A549 (cell line): ENCODE measurements around the gene HINT2. TPM values are rescaled to one million over a fixed set of nuclear protein-coding genes. Genes with fewer than 3 reads are reported as not detected.

Experiments used
- ATAC-seq, 2 experiments: fragments of 200-7000 bp in 1 of 2; fragments of >200 bp in 1 of 2; cut with Nextera tagmentation in 1 of 2; cut with Tn5 transposase in 1 of 2; 3 replicates each; pipeline versions ENCODE4 v1.8.0 to v1.9.1; 2018 to 2020; ENCODE audit warnings: mild to moderate bottlenecking in 1 of 2, moderate library complexity in 1 of 2
- CTCF ChIA-PET: fragments of 300-600 bp; sonication (Branson Sonifier 250); formaldehyde crosslinking; extraction: SDS; loops from one replicate; lab custom pipeline; 2021; ENCODE audit warnings: antibody characterized with exemption, inconsistent platforms; lab: Yijun Ruan, JAX
- POLR2A ChIA-PET: fragments of 350-600 bp; formaldehyde crosslinking; extraction: SDS; loops from one replicate; lab custom pipeline; 2021; ENCODE audit warnings: antibody characterized with exemption, inconsistent platforms; lab: Yijun Ruan, JAX
- DNase-seq, 2 experiments: peaks; one replicate each; pipeline versions ENCODE4 v3.0.0 to v3.0.0-alpha.2; 2011 to 2016; ENCODE audit warnings: low read depth in 1 of 2, low spot score in 1 of 2
- FAIRE-seq: peaks from 2 replicates; lab custom pipeline; 2011; peaks lifted over from hg19 to GRCh38; lab: Jason Lieb, UNC
- H3K27ac ChIP-seq, 2 experiments: fragments of >200 bp; sonication (Bioruptor Twin); formaldehyde crosslinking; 3 replicates each; pipeline ENCODE4 v1.5.1; 2016 to 2017
- H3K4me1 ChIP-seq: fragments of >200 bp; sonication (Bioruptor Twin); formaldehyde crosslinking; 3 replicates; pipeline ENCODE4 v1.6.1; 2016
- H3K4me2 ChIP-seq: fragments of >200 bp; sonication (Bioruptor Twin); formaldehyde crosslinking; 3 replicates; pipeline ENCODE4 v1.6.1; 2016
- H3K4me3 ChIP-seq: fragments of >200 bp; sonication (Bioruptor Twin); formaldehyde crosslinking; 3 replicates; pipeline ENCODE4 v1.5.1; 2016
- H3K9me3 ChIP-seq: fragments of >200 bp; sonication (Bioruptor Twin); formaldehyde crosslinking; 3 replicates; pipeline ENCODE4 v1.6.1; 2016
- BCL3 ChIP-seq: fragments of >200 bp; sonication (Bioruptor Twin); formaldehyde crosslinking; IDR thresholded peaks from 3 replicates; pipeline ENCODE4 v1.6.1; 2016
- E2F6 ChIP-seq: IDR thresholded peaks from 2 replicates; pipeline ENCODE4 v1.6.1; 2012; ENCODE audit warnings: low read depth, borderline replicate concordance
- HOXB13 ChIP-seq: fragments of 250-450 bp; sonication (Bioruptor Pico); IDR thresholded peaks from 2 replicates; pipeline ENCODE4 v1.5.0; 2020; ENCODE audit warnings: low read depth, mild to moderate bottlenecking, moderate library complexity
- HOXB5 ChIP-seq: fragments of 250-450 bp; sonication (Bioruptor Pico); IDR thresholded peaks from 2 replicates; pipeline ENCODE4 v1.5.0; 2020; ENCODE audit warnings: mild to moderate bottlenecking, moderate library complexity
- MAFK ChIP-seq: fragments of 450-650 bp; IDR thresholded peaks from 2 replicates; pipeline ENCODE4 v1.6.1; 2014; ENCODE audit not compliant: partially characterized antibody
- MAX ChIP-seq: IDR thresholded peaks from 2 replicates; pipeline ENCODE4 v1.6.1; 2012
- MAZ ChIP-seq: fragments of 150-350 bp; IDR thresholded peaks from 2 replicates; pipeline ENCODE4 v1.6.1; 2014; ENCODE audit warnings: antibody characterized with exemption, low read depth, low read length, borderline replicate concordance
- RAD21 ChIP-seq, 2 experiments: fragments of >200 bp in 1 of 2; sonication (Bioruptor Twin) in 1 of 2; formaldehyde crosslinking in 1 of 2; IDR thresholded peaks in 1 of 2; conservative IDR thresholded peaks in 1 of 2; 2 replicates in 1 of 2; 3 replicates in 1 of 2; pipeline ENCODE4 v1.6.1; 2012 to 2018; ENCODE audit warnings: inconsistent platforms in 1 of 2
- RCOR1 ChIP-seq: fragments of 150-350 bp; IDR thresholded peaks from 2 replicates; pipeline ENCODE4 v1.6.1; 2014; ENCODE audit warnings: antibody characterized with exemption, low read length, low read depth
- SMC3 ChIP-seq: fragments of >200 bp; sonication (Bioruptor Twin); formaldehyde crosslinking; IDR thresholded peaks from 3 replicates; pipeline ENCODE4 v1.6.1; 2018; ENCODE audit warnings: inconsistent platforms
- ZC3H11A ChIP-seq: fragments of 450-650 bp; IDR thresholded peaks from 2 replicates; pipeline ENCODE4 v1.6.1; 2014; ENCODE audit warnings: antibody characterized with exemption, mild to moderate bottlenecking
- ZSCAN20 ChIP-seq: fragments of 250-450 bp; sonication (Bioruptor Pico); IDR thresholded peaks from 2 replicates; pipeline ENCODE4 v1.8.0; 2022; ENCODE audit warnings: mild to moderate bottlenecking, moderate library complexity
- WGBS: methylation state at CpG from one replicate; pipeline ENCODE4 v1.1.6; 2017; ENCODE audit errors: missing lambda C conversion rate; 5-methylcytosine and 5-hydroxymethylcytosine counted together
- polyA plus RNA-seq, 4 experiments: library from polyadenylated mRNA; depleted of rRNA in 3 of 4; stranded (reverse); fragments of >200 nt; fragmentation: RNase III in 1 of 4; extraction: RNeasy Plus Mini Kit Qiagen cat#74134 plus additional on column Dnase treatment in 1 of 4; gene quantifications; 2 replicates in 3 of 4; 3 replicates in 1 of 4; pipeline ENCODE4 v1.2.3, GENCODE V29; 2011 to 2017
- TF ChIP-seq, protein P1 (sequence below): fragments of 250-450 bp; sonication (Bioruptor Pico); IDR thresholded peaks from 2 replicates; pipeline ENCODE4 v1.5.0; 2020; ENCODE audit warnings: low read depth, mild to moderate bottlenecking, moderate library complexity
- TF ChIP-seq, protein P2 (sequence below): fragments of 150-350 bp; IDR thresholded peaks from 2 replicates; pipeline ENCODE4 v1.6.1; 2014; ENCODE audit warnings: low read depth, mild to moderate bottlenecking, low read length

The HINT2 gene
- polyA plus RNA-seq, 2 of the 4 experiments (the other 2 are of a cell fraction) = 46.9 to 69.2 TPM

GRCh38 chr9:35806101-35806500 is 8.7 kb downstream of the HINT2 start:
- Histone ChIP-seq H3K9me3 (no peaks in the 10 kb centered on the region), H3K4me1 (no peaks in the 10 kb centered on the region), H3K27ac (no peak overlapping the region), H3K4me3 (no peak overlapping the region), H3K4me2 (no peak overlapping the region)
- FAIRE-seq (no peak), DNase-seq (no peak), ATAC-seq (no peak)
- TF ChIP-seq, protein P1, sequence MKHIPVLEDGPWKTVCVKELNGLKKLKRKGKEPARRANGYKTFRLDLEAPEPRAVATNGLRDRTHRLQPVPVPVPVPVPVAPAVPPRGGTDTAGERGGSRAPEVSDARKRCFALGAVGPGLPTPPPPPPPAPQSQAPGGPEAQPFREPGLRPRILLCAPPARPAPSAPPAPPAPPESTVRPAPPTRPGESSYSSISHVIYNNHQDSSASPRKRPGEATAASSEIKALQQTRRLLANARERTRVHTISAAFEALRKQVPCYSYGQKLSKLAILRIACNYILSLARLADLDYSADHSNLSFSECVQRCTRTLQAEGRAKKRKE (CRISPR knock-in tag) = no peak
- no peak for TF ChIP-seq E2F6
- no peak for TF ChIP-seq SMC3
- no peak for TF ChIP-seq ZSCAN20 (CRISPR knock-in tag)
- TF ChIP-seq MAFK = no peak
- ChIA-PET POLR2A (no interaction called here), CTCF (interaction anchor here (0.6 to 9.8 kb wide), 6 partner anchors 9 to 212 kb away, joined by 4 to 91 read pairs (median 6); no protein-coding TSS in a partner anchor)
- WGBS = 97% methylated on average over 8 of the region's 8 CpGs

- ChIA-PET POLR2A (no interaction called here), CTCF (interaction anchor here (1.4 to 9.8 kb wide), 5 partner anchors 10 to 81 kb away, joined by 3 to 91 read pairs (median 5); partner anchors contain the start of gene SPAG8)
- no peak for FAIRE-seq
- Histone ChIP-seq H3K4me1 (peaks cover 17% of the 10 kb centered on the region), H3K27ac (no peak overlapping the region)
- ATAC-seq = no peak
- TF ChIP-seq RAD21 (conservative IDR thresholded peaks at IDR 0.05 in 1 of 2, IDR thresholded peaks at IDR 0.05 in 1 of 2) = no peak
- TF ChIP-seq ZC3H11A = no peak
- no peak for TF ChIP-seq HOXB5 (CRISPR knock-in tag)
- TF ChIP-seq HOXB13 = no peak
- no peak for TF ChIP-seq BCL3
- TF ChIP-seq, all 56 proteins: peak for 0
- no peak overlapping the region for H3K4me3 ChIP-seq
- H3K4me2 ChIP-seq = no peak overlapping the region
- 94% methylated on average over 13 of the region's 13 CpGs for WGBS
- no peaks in the 10 kb centered on the region for H3K9me3 ChIP-seq
- no peak for DNase-seq
These were observed 13.3 kb downstream of the HINT2 start for GRCh38 chr9:35801328-35802128.

DNA sequence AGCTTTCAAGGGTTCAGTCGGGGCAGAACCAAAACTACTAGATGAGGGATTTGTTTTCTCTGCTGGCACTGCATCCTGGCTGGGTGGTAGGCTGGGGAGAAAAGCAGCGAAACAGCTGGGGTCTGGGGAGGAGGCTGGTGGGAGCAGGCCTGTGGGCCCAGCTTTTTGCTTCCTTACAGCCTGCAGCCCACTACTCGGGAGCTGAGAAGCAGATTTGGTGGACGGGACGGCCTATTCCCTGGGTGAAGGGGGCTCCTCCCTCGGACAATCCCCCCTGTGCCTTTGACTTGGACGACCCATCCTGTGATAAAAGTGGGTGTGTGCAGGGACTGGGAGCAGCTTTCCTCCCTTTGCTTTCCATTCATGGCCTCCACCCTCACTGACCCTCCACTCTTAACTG is 14.3 kb downstream of the HINT2 start:
- TF ChIP-seq, protein P2, sequence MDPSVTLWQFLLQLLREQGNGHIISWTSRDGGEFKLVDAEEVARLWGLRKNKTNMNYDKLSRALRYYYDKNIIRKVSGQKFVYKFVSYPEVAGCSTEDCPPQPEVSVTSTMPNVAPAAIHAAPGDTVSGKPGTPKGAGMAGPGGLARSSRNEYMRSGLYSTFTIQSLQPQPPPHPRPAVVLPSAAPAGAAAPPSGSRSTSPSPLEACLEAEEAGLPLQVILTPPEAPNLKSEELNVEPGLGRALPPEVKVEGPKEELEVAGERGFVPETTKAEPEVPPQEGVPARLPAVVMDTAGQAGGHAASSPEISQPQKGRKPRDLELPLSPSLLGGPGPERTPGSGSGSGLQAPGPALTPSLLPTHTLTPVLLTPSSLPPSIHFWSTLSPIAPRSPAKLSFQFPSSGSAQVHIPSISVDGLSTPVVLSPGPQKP = no peak
- TF ChIP-seq MAX (no peak), MAZ (no peak), RCOR1 (no peak)
- TF ChIP-seq, all 56 proteins: peak for 0
- no peak overlapping the region for H3K4me2 ChIP-seq
- CTCF ChIA-PET = interaction anchor here (0.8 to 9.8 kb wide), 6 partner anchors 9 to 82 kb away, joined by 3 to 91 read pairs (median 4); partner anchors contain the start of genes HINT2 and SPAG8
- H3K27ac ChIP-seq = no peak overlapping the region
- WGBS = 79% methylated on average over 7 of the region's 7 CpGs
- no peak overlapping the region for H3K4me3 ChIP-seq
- no peak for FAIRE-seq
- peaks cover 25% of the 10 kb centered on the region for H3K4me1 ChIP-seq
- POLR2A ChIA-PET = no interaction called here
- no peak for DNase-seq
- H3K9me3 ChIP-seq = no peaks in the 10 kb centered on the region
- ATAC-seq = no peak
